HepG2 (cell line): ENCODE measurements around the gene ATG2A. TPM values are rescaled to one million over a fixed set of nuclear protein-coding genes. Genes with fewer than 3 reads are reported as not detected.

Experiments
- ATAC-seq: fragments of 200-7000 bp; cut with Tn5 transposase; 3 replicates; pipeline ENCODE4 v1.9.1; 2020; ENCODE audit warnings: mild to moderate bottlenecking, moderate library complexity
- BruUV-seq: library from RNA; stranded (reverse); fragments of 400-500 nt; replicated peaks from 2 replicates; lab custom pipeline; 2021; lab: Mats Ljungman, UMichigan
- CTCF ChIA-PET: fragments of 300-600 bp; formaldehyde crosslinking; extraction: SDS; loops from one replicate; lab custom pipeline; 2021; ENCODE audit warnings: low total read pairs, inconsistent platforms, low intra/inter-chr PET ratio; lab: Yijun Ruan, JAX
- POLR2A ChIA-PET: fragments of 350-600 bp; sonication (Branson Sonifier 250); formaldehyde crosslinking; loops from one replicate; lab custom pipeline; 2020; ENCODE audit warnings: antibody characterized with exemption, inconsistent platforms; lab: Yijun Ruan, JAX
- DNase-seq: peaks from one replicate; pipeline ENCODE4 v3.0.0-alpha.2; 2015; ENCODE audit warnings: low spot score
- FAIRE-seq: peaks from 3 replicates; lab custom pipeline; 2011; peaks lifted over from hg19 to GRCh38; lab: Jason Lieb, UNC
- H2AFZ ChIP-seq: one replicate; pipeline ENCODE4 v1.6.1; 2011; ENCODE audit warnings: low read length, inconsistent platforms
- H3K27ac ChIP-seq: fragments of 300-600 bp; 3 replicates; pipeline ENCODE4 v1.8.0; 2011; ENCODE audit warnings: mixed run types, mild to moderate bottlenecking, mixed read lengths, low read length, inconsistent platforms; ENCODE audit not compliant: insufficient read depth; ENCODE audit errors: extremely low read length
- H3K27me3 ChIP-seq, 2 experiments: fragments of 200-600 bp in 1 of 2; 2 replicates in 1 of 2; 3 replicates in 1 of 2; pipeline versions ENCODE4 v1.6.0 to v1.8.0; 2011; ENCODE audit warnings: low read length in 2 of 2, mild to moderate bottlenecking in 2 of 2, moderate library complexity in 2 of 2, inconsistent platforms in 1 of 2; ENCODE audit not compliant: insufficient read depth in 2 of 2, control insufficient read depth in 1 of 2
- H3K36me3 ChIP-seq, 2 experiments: fragments of 200-600 bp in 1 of 2; replicated peaks in 1 of 2; 2 replicates in 1 of 2; 3 replicates in 1 of 2; pipeline versions ENCODE4 v1.5.1 to v1.8.0; 2011; ENCODE audit warnings: low read length in 2 of 2, inconsistent platforms in 1 of 2; ENCODE audit not compliant: insufficient read depth in 2 of 2, control insufficient read depth in 1 of 2
- H3K4me1 ChIP-seq: 2 replicates; pipeline ENCODE4 v1.5.1; 2012; ENCODE audit warnings: low read length, inconsistent platforms; ENCODE audit not compliant: insufficient read depth
- H3K4me2 ChIP-seq: 2 replicates; pipeline ENCODE4 v1.6.0; 2011; ENCODE audit warnings: low read depth, low read length, inconsistent platforms
- H3K4me3 ChIP-seq, 3 experiments: fragments of 200-600 bp in 1 of 3; sonication (generic), shearing (Covaris generic) in 1 of 3; replicated peaks in 1 of 3; 2 replicates each; pipeline ENCODE4 v1.5.1; 2011 to 2016; ENCODE audit warnings: low read length in 3 of 3, inconsistent platforms in 2 of 3, low read depth in 2 of 3, mild to moderate bottlenecking in 2 of 3, control low read depth in 1 of 3, mixed read lengths in 1 of 3; ENCODE audit not compliant: insufficient read depth in 1 of 3
- H3K79me2 ChIP-seq: one replicate; pipeline ENCODE4 v1.6.1; 2011; ENCODE audit warnings: low read length, inconsistent platforms; ENCODE audit not compliant: insufficient read depth
- H3K9ac ChIP-seq: 2 replicates; pipeline ENCODE4 v1.6.0; 2011; ENCODE audit warnings: mild to moderate bottlenecking, low read depth, low read length, inconsistent platforms; ENCODE audit not compliant: insufficient read depth
- H3K9me3 ChIP-seq: 2 replicates; pipeline ENCODE4 v1.5.1; 2012; ENCODE audit warnings: mild to moderate bottlenecking, low read length
- H4K20me1 ChIP-seq: 2 replicates; pipeline ENCODE4 v1.6.0; 2011; ENCODE audit warnings: inconsistent platforms, mild to moderate bottlenecking, low read length, moderate library complexity; ENCODE audit not compliant: insufficient read depth
- EEA1 ChIP-seq: sonication (generic); formaldehyde crosslinking; IDR thresholded peaks from 2 replicates; pipeline ENCODE4 v1.5.1; 2020; ENCODE audit warnings: mild to moderate bottlenecking, missing genetic modification reagents, borderline replicate concordance
- GLI4 ChIP-seq: sonication (generic); formaldehyde crosslinking; IDR thresholded peaks from 2 replicates; pipeline ENCODE4 v1.5.1; 2020; ENCODE audit warnings: missing genetic modification reagents, mild to moderate bottlenecking, moderate library complexity, borderline replicate concordance
- NCOR1 ChIP-seq: fragments of 200-600 bp; sonication (generic); IDR thresholded peaks from 2 replicates; pipeline ENCODE4 v1.7.0; 2017; ENCODE audit warnings: antibody characterized with exemption, low read length, borderline replicate concordance
- NR1H2 ChIP-seq: sonication (generic); formaldehyde crosslinking; IDR thresholded peaks from 2 replicates; pipeline ENCODE4 v1.8.1; 2022; ENCODE audit warnings: low read depth, missing genetic modification reagents, borderline replicate concordance
- PCBP1 ChIP-seq: fragments of 200-400 bp; formaldehyde crosslinking; IDR thresholded peaks from 2 replicates; pipeline ENCODE4 v1.6.1; 2017; ENCODE audit warnings: mild to moderate bottlenecking, low read depth, low read length, borderline replicate concordance
- SALL2 ChIP-seq: sonication (generic); formaldehyde crosslinking; IDR thresholded peaks from 2 replicates; pipeline ENCODE4 v1.8.1; 2023; ENCODE audit warnings: mild to moderate bottlenecking, missing genetic modification reagents, inconsistent platforms
- TARDBP ChIP-seq: sonication (generic); formaldehyde crosslinking; IDR thresholded peaks from 2 replicates; pipeline ENCODE4 v1.8.0; 2022; ENCODE audit warnings: mild to moderate bottlenecking, missing genetic modification reagents
- ZMYM4 ChIP-seq: sonication (generic); formaldehyde crosslinking; IDR thresholded peaks from 2 replicates; pipeline ENCODE4 v1.8.1; 2023; ENCODE audit warnings: mild to moderate bottlenecking, missing genetic modification reagents
- ZNF563 ChIP-seq: sonication (generic); formaldehyde crosslinking; IDR thresholded peaks from 2 replicates; pipeline ENCODE4 v1.8.0; 2022; ENCODE audit warnings: mild to moderate bottlenecking, moderate library complexity, missing genetic modification reagents
- ZNF660 ChIP-seq: sonication (generic); formaldehyde crosslinking; IDR thresholded peaks from 2 replicates; pipeline ENCODE4 v1.5.1; 2020; ENCODE audit warnings: mild to moderate bottlenecking, low read depth, missing genetic modification reagents, borderline replicate concordance
- ZNF839 ChIP-seq: sonication (generic); formaldehyde crosslinking; IDR thresholded peaks from 2 replicates; pipeline ENCODE4 v1.4.0; 2020; ENCODE audit warnings: missing genetic modification reagents, mild to moderate bottlenecking, borderline replicate concordance
- WGBS: methylation state at CpG from one replicate; pipeline ENCODE4 v1.1.6; 2017; ENCODE audit warnings: low lambda C conversion rate; 5-methylcytosine and 5-hydroxymethylcytosine counted together
- in situ Hi-C: cut with HindIII; loops from 2 replicates; pipeline ENCODE4 v1.10.0; 2017; ENCODE audit warnings: low pct_unique_long_range_greater_than_20kb; ENCODE audit not compliant: extremely low pct_ligation_motif_present
- intact Hi-C: fragments of 100-400 bp; cut with micrococcal nuclease; formaldehyde crosslinking; loops from one replicate; pipeline ENCODE4 v1.10.0; 2022; ENCODE audit not compliant: unreplicated experiment
- polyA plus RNA-seq, 8 experiments: library from polyadenylated mRNA; depleted of rRNA in 3 of 8; stranded (reverse) in 7 of 8; unstranded in 1 of 8; fragments of >200 nt; fragmentation: Illumina TruSeq in 4 of 8; extraction: Trizol in 4 of 8; gene quantifications; 2 replicates each; pipeline versions ENCODE4 v1.2.1 to v1.2.3, GENCODE V29; 2011 to 2016; ENCODE audit warnings: low read depth in 4 of 8, missing spikeins in 1 of 8, mixed read lengths in 1 of 8; ENCODE audit not compliant: insufficient read depth in 1 of 8
- total RNA-seq, 5 experiments: library from RNA; depleted of rRNA; stranded (reverse); fragments of >200 nt; fragmentation: Illumina TruSeq; extraction: Trizol; gene quantifications; 2 replicates each; pipeline ENCODE4 v1.2.3, GENCODE V29; 2016; ENCODE audit warnings: low read depth in 1 of 5
- TF ChIP-seq, protein P1 (sequence below), 2 experiments: IDR thresholded peaks; 2 replicates each; pipeline ENCODE4 v1.6.1; 2011 to 2012; ENCODE audit warnings: low read length in 2 of 2, borderline replicate concordance in 1 of 2, low read depth in 1 of 2, mild to moderate bottlenecking in 1 of 2, moderate library complexity in 1 of 2

ATG2A gene
- total and polyA plus RNA-seq, 2 of the 13 experiments (the other 11 are each of a cell fraction or from before 2014, with no cell fraction given) = 6.7 to 8.0 TPM

GRCh38 chr11:64929625-64930024 lies 12.6 kb upstream of the ATG2A start:
- in situ Hi-C loops = no loop called here
- Histone ChIP-seq H3K27ac (no peak overlapping the region), H3K27me3 (no peaks in the 10 kb centered on the region; a peak in 1 of 5 replicates), H3K9ac (no peak overlapping the region), H3K79me2 (no peaks in the 10 kb centered on the region), H3K4me2 (no peak overlapping the region), H3K9me3 (no peaks in the 10 kb centered on the region), H3K4me1 (peaks cover 30% of the 10 kb centered on the region), H4K20me1 (no peaks in the 10 kb centered on the region), H3K4me3 (no peak overlapping the region), H3K36me3 (peaks cover 0 to 1% of the 10 kb centered on the region in 2 experiments; a peak in 1 of 5 replicates), H2AFZ (no peak overlapping the region)
- FAIRE-seq (no peak), DNase-seq (no peak), ATAC-seq (no peak)
- intact Hi-C loops = no loop called here
- WGBS = 90% methylated on average over 7 of the region's 7 CpGs
- TF ChIP-seq ZNF839 (CRISPR knock-in tag) (no peak), GLI4 (CRISPR knock-in tag) (no peak), ZNF563 (CRISPR knock-in tag) (no peak), TARDBP (CRISPR knock-in tag) (no peak), ZNF660 (CRISPR knock-in tag) (no peak), ZMYM4 (CRISPR knock-in tag) (no peak), NCOR1 (no peak), EEA1 (no peak), PCBP1 (no peak), SALL2 (CRISPR knock-in tag) (no peak), NR1H2 (CRISPR knock-in tag) (no peak)
- TF ChIP-seq, protein P1, sequence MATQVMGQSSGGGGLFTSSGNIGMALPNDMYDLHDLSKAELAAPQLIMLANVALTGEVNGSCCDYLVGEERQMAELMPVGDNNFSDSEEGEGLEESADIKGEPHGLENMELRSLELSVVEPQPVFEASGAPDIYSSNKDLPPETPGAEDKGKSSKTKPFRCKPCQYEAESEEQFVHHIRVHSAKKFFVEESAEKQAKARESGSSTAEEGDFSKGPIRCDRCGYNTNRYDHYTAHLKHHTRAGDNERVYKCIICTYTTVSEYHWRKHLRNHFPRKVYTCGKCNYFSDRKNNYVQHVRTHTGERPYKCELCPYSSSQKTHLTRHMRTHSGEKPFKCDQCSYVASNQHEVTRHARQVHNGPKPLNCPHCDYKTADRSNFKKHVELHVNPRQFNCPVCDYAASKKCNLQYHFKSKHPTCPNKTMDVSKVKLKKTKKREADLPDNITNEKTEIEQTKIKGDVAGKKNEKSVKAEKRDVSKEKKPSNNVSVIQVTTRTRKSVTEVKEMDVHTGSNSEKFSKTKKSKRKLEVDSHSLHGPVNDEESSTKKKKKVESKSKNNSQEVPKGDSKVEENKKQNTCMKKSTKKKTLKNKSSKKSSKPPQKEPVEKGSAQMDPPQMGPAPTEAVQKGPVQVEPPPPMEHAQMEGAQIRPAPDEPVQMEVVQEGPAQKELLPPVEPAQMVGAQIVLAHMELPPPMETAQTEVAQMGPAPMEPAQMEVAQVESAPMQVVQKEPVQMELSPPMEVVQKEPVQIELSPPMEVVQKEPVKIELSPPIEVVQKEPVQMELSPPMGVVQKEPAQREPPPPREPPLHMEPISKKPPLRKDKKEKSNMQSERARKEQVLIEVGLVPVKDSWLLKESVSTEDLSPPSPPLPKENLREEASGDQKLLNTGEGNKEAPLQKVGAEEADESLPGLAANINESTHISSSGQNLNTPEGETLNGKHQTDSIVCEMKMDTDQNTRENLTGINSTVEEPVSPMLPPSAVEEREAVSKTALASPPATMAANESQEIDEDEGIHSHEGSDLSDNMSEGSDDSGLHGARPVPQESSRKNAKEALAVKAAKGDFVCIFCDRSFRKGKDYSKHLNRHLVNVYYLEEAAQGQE (IDR thresholded peaks at IDR 0.05; ENCODE audit: borderline replicate concordance in 1 of 2, low read depth in 1 of 2, low read length in 2 of 2) = no peak
- ChIA-PET POLR2A (no interaction called here), CTCF (no interaction called here)
- no TSS peak for BruUV-seq
